Epithelial cell of proximal tubule (primary cell): ENCODE results near the gene DRP2. TPM values are rescaled to one million over a fixed set of nuclear protein-coding genes. Genes with fewer than 3 reads are reported as not detected.
"Not testable (repeated sequence)": the region's sequence is repeated elsewhere in the genome, so short reads cannot be mapped to it uniquely, and the experiment has no call there.

ENCODE experiments used
- DNase-seq: peaks from one replicate; pipeline ENCODE4 v3.0.0-alpha.2; 2011; ENCODE audit warnings: low read depth
- H3K4me3 ChIP-seq: 2 replicates; pipeline ENCODE4 v1.5.1; 2011; ENCODE audit warnings: low read depth, mild to moderate bottlenecking, low read length
- CTCF ChIP-seq: conservative IDR thresholded peaks from 2 replicates; pipeline ENCODE4 v1.5.1; 2012; ENCODE audit warnings: low read depth, mild to moderate bottlenecking, low read length
- total RNA-seq: library from RNA; depleted of rRNA; stranded (reverse); fragments of >200 nt; gene quantifications from 2 replicates; pipeline ENCODE4 v1.2.3, GENCODE V29; 2015

Gene DRP2
- total RNA-seq, 1 donor from 2014 or later, result 0.86 TPM

GRCh38 chrX:101265869-101266428 lies 46.4 kb downstream of the DRP2 start:
- H3K4me3 ChIP-seq, result no peak overlapping the region
- DNase-seq, result peak; percentile 12
- no peak for TF ChIP-seq CTCF

GRCh38 chrX:101274198-101274597 lies 54.6 kb downstream of the DRP2 start:
- TF ChIP-seq CTCF, result no peak

GRCh38 chrX:101276238-101276637 lies 56.7 kb downstream of the DRP2 start:
- H3K4me3 ChIP-seq, result no peak overlapping the region
- no peak for TF ChIP-seq CTCF
- no peak for DNase-seq

More at GRCh38 chrX:101274198-101274597, 54.6 kb downstream of the DRP2 start:
- no peak for DNase-seq
- no peak overlapping the region for H3K4me3 ChIP-seq

GRCh38 chrX:101287402-101287801 lies 67.8 kb downstream of the DRP2 start:
- peak; percentile 56 for TF ChIP-seq CTCF
- no peak overlapping the region for H3K4me3 ChIP-seq
- DNase-seq, result no peak

GRCh38 chrX:101290957-101291603 lies 71.5 kb downstream of the DRP2 start, which contains the start of gene TAF7L:
TSS of gene TAF7L (minus strand) at chrX:101291334. CDS start at chrX:101287543, 3,791 bp downstream.
- DNase-seq, result no peak
- H3K4me3 ChIP-seq, result no peak within 1 kb of the TSS
- TF ChIP-seq CTCF, result no peak

DNA sequence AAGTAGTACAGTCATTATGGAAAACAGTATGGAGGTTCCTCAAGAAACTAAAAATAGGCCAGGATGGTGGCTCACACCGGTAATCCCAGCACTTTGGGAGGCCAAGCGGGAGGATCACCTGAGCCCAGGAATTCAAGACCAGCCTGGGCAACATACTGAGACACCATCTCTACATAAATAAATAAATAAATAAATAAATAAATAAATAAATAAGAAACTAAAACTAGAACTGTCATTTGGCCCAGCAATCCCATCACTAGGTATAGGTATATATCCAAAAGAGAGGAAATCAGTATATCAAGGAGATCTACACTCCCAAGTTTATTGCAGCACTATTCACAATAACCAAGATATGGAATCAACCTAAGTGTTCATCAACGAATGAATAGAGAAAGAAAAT lies 76.0 kb downstream of the DRP2 start:
- not testable (repeated sequence) for H3K4me3 ChIP-seq, DNase-seq

GRCh38 chrX:101303790-101304189 lies 84.2 kb downstream of the DRP2 start:
- H3K4me3 ChIP-seq, result no peak overlapping the region
- no peak for TF ChIP-seq CTCF
- no peak for DNase-seq

Other genes starting within 250 kb of the DRP2 start
- gene TRMT2B, start 167.7 kb upstream of the DRP2 start, total RNA-seq, result 5.0 and 14.4 TPM in 2 replicates
- gene TMEM35A, start 140.9 kb upstream of the DRP2 start, total RNA-seq, result 0.29 and 1.0 TPM in 2 replicates
- gene CENPI, start 121.6 kb upstream of the DRP2 start, total RNA-seq, result 20.4 and 27.9 TPM in 2 replicates
- gene TAF7L, start 71.5 kb downstream of the DRP2 start, total RNA-seq, result 0.36 and 1.3 TPM in 2 replicates
- 3.6 and 12.2 TPM in 2 replicates for gene TIMM8A, start 129.0 kb downstream of the DRP2 start, total RNA-seq
- gene BTK, start 166.4 kb downstream of the DRP2 start, total RNA-seq, result 0.14 TPM in 1 of 2 replicates, not detected in the other
- gene RPL36A, start 171.2 kb downstream of the DRP2 start, total RNA-seq, result 507 and 845 TPM in 2 replicates
- 53.3 and 61.6 TPM in 2 replicates for gene GLA, start 188.1 kb downstream of the DRP2 start, total RNA-seq
- gene HNRNPH2, start 188.4 kb downstream of the DRP2 start, total RNA-seq, result 47.2 and 67.8 TPM in 2 replicates